ENCODE results near the gene SDHD. TPM values are rescaled to one million over a fixed set of nuclear protein-coding genes. Genes with fewer than 3 reads are reported as not detected.

The SDHD gene
- total and polyA plus RNA-seq, 2 experiments from 2014 or later: 151 to 158 TPM

DNA sequence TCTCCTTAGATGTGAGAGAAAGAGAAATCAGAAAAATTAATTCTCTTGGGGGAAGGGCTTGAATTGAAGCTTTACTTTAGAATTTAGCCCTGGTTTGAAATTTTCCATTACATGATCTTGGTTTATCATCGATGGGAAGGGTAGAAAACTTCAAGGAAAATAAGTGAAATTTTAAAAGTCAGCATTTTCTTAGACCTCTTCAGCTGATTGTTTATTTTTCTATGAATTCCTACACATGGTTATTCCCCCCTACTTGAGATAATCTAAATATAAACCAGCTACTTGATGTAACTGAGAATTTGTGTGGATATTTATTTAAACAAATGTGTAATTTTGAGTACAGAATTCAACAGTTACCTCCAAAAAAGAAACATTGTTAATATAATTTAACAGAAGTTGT, 23.8 kb upstream of the SDHD start:
- Histone ChIP-seq H2AFZ (no peak overlapping the region), H3K9me2 (replicated peaks; ENCODE audit: insufficient read depth) (no peaks in the 10 kb centered on the region), H4K20me1 (ENCODE audit: insufficient read depth, poor library complexity, severe bottlenecking) (no peaks in the 10 kb centered on the region), H3K9me3 (ENCODE audit: low read depth) (no peaks in the 10 kb centered on the region), H3K79me2 (no peaks in the 10 kb centered on the region), H3K4me1 (ENCODE audit: insufficient read depth) (no peaks in the 10 kb centered on the region), H3K27me3 (no peaks in the 10 kb centered on the region), H3K27ac (no peak overlapping the region), H3K4me2 (no peak overlapping the region), H3K4me3 (no peak overlapping the region), H3K36me3 (replicated peaks; ENCODE audit: insufficient read depth, low read depth) (no peaks in the 10 kb centered on the region)
- no peak for DNase-seq (ENCODE audit: low spot score)
- 86% methylated on average over 1 of the region's 1 CpG for WGBS (ENCODE audit: low lambda C conversion rate, missing lambda C conversion rate)
- TF ChIP-seq EZH2phosphoT487 (IDR thresholded peaks at IDR 0.05; ENCODE audit: low read depth, severe bottlenecking, unreplicated experiment): no peak
- TF ChIP-seq, protein P1, sequence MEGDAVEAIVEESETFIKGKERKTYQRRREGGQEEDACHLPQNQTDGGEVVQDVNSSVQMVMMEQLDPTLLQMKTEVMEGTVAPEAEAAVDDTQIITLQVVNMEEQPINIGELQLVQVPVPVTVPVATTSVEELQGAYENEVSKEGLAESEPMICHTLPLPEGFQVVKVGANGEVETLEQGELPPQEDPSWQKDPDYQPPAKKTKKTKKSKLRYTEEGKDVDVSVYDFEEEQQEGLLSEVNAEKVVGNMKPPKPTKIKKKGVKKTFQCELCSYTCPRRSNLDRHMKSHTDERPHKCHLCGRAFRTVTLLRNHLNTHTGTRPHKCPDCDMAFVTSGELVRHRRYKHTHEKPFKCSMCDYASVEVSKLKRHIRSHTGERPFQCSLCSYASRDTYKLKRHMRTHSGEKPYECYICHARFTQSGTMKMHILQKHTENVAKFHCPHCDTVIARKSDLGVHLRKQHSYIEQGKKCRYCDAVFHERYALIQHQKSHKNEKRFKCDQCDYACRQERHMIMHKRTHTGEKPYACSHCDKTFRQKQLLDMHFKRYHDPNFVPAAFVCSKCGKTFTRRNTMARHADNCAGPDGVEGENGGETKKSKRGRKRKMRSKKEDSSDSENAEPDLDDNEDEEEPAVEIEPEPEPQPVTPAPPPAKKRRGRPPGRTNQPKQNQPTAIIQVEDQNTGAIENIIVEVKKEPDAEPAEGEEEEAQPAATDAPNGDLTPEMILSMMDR (IDR thresholded peaks at IDR 0.05; ENCODE audit: poor library complexity): no peak
- TF ChIP-seq EZH2 (IDR thresholded peaks at IDR 0.05; ENCODE audit: borderline replicate concordance): no peak

DNA sequence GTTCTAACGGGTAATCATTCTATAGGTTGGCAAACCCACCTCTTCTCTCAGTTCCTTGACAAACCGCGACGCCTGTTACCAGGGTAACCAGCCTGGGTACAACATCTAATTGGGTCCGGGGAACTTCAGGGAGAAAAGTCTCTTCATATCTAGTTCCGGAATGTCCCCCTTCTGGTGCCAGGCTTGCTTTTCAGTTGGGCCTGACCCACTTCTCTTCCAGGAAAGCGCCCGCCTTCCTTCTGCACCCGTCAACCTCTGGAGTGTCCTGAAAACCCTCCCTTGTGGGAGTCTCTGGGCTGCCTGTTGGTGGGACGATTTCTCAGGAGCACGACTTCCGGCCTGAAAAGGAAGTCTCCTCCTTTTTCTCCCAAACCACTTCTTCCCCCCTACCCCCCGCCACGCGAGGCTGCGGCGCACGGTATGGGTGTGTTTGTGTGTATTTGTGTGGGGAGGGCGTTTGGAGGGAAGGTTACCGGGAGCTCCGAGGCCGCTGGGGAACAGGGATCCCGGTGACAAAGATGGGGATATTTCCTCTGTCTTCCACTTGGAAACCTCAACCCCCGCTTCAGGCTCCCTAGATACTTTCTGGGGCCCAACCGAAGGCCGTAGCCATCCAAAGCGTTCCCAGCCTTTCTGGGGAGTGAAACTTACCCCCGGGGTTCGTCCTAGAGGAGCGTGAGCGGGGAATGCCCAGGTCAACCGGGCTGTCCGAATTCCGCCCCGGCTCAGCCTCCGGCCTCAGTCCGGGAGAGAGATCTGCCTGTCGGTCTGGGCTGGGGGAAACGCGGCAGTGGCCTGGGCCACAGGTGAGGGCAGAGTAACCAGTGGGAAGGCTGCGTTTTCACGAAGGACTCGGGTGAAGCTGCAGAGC, 12.5 kb upstream of the SDHD start, which contains the start of the genes NKAPD1 and PIH1D2:
Gene NKAPD1, plus strand, starts transcription at position 359 of the 871 bp plus-strand sequence. CDS start 1,276 bp downstream, outside the sequence.
Gene PIH1D2, minus strand, starts transcription at position 77 of the 871 bp plus-strand sequence. CDS start 843 bp downstream, outside the sequence.
- Histone ChIP-seq H3K9me2 (replicated peaks; ENCODE audit: insufficient read depth) (no peaks in the 10 kb centered on the region), H3K4me2 (peak within 1 kb of the TSS; percentile 87), H3K36me3 (replicated peaks; ENCODE audit: insufficient read depth, low read depth) (no peaks in the 10 kb centered on the region), H3K9me3 (ENCODE audit: low read depth) (no peaks in the 10 kb centered on the region), H3K79me2 (peaks cover 29% of the 10 kb centered on the region), H3K4me3 (peak within 1 kb of the TSS; percentile 95), H3K27me3 (no peaks in the 10 kb centered on the region), H3K27ac (peak within 1 kb of the TSS; percentile 96), H4K20me1 (ENCODE audit: insufficient read depth, poor library complexity, severe bottlenecking) (no peaks in the 10 kb centered on the region), H2AFZ (peak within 1 kb of the TSS; percentile 95), H3K4me1 (ENCODE audit: insufficient read depth) (peaks cover 4% of the 10 kb centered on the region)
- TF ChIP-seq EZH2phosphoT487 (IDR thresholded peaks at IDR 0.05; ENCODE audit: low read depth, severe bottlenecking, unreplicated experiment) (no peak), EZH2 (IDR thresholded peaks at IDR 0.05; ENCODE audit: borderline replicate concordance) (no peak)
- TF ChIP-seq, protein P1 (IDR thresholded peaks at IDR 0.05; ENCODE audit: poor library complexity): no peak
- 1% methylated on average over 43 of the region's 43 CpGs for WGBS (ENCODE audit: low lambda C conversion rate, missing lambda C conversion rate)
- peak; percentile 87 for DNase-seq (ENCODE audit: low spot score)

DNA sequence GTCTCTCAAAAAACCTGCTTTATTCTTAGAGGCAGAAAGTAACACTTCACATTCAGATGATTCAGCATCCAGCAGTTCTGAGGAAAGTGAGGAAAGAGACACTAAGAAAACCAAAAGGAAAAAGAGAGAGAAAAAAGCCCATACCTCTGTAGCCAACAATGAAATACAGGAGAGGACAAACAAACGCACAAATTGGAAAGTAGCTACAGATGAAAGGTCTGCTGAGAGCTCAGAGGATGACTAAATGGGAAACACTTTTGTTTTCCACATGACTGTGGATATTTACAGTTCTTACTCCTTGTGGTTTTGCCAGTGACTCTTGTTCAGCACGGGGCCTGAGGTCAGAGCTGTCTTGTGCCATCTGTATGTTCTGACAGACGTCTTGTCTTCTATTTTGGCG, 3.9 kb upstream of the SDHD start:
- Histone ChIP-seq H3K36me3 (replicated peaks; ENCODE audit: insufficient read depth, low read depth) (no peaks in the 10 kb centered on the region), H3K9me3 (ENCODE audit: low read depth) (no peaks in the 10 kb centered on the region), H2AFZ (no peak overlapping the region), H3K4me2 (no peak overlapping the region), H3K4me1 (ENCODE audit: insufficient read depth) (peaks cover 12% of the 10 kb centered on the region), H3K4me3 (no peak overlapping the region), H4K20me1 (ENCODE audit: insufficient read depth, poor library complexity, severe bottlenecking) (no peaks in the 10 kb centered on the region), H3K27ac (no peak overlapping the region), H3K9me2 (replicated peaks; ENCODE audit: insufficient read depth) (no peaks in the 10 kb centered on the region), H3K27me3 (no peaks in the 10 kb centered on the region), H3K79me2 (peaks cover 25% of the 10 kb centered on the region)
- 88% methylated on average over 4 of the region's 4 CpGs for WGBS (ENCODE audit: low lambda C conversion rate, missing lambda C conversion rate)
- DNase-seq (ENCODE audit: low spot score): no peak
- no peak for TF ChIP-seq EZH2phosphoT487 (IDR thresholded peaks at IDR 0.05; ENCODE audit: low read depth, severe bottlenecking, unreplicated experiment)
- TF ChIP-seq, protein P1 (IDR thresholded peaks at IDR 0.05; ENCODE audit: poor library complexity): no peak
- no peak for TF ChIP-seq EZH2 (IDR thresholded peaks at IDR 0.05; ENCODE audit: borderline replicate concordance)

Data from hepatocyte (in vitro differentiated cells).